WERI-Rb-1 (cell line): Measurements from ENCODE around the gene EXOSC7.

ENCODE experiments used
- DNase-seq: peaks from one replicate; pipeline ENCODE4 v3.0.0-alpha.2; 2020
- H3K27ac ChIP-seq: fragments of 250-450 bp; sonication (Bioruptor Pico); 2 replicates; pipeline ENCODE4 v1.5.1; 2020; ENCODE audit warnings: mild to moderate bottlenecking, moderate library complexity
- H3K27me3 ChIP-seq: fragments of 250-450 bp; sonication (Bioruptor Pico); 2 replicates; pipeline ENCODE4 v1.5.1; 2021; ENCODE audit warnings: mild to moderate bottlenecking, low read depth, moderate library complexity; ENCODE audit not compliant: insufficient read depth, severe bottlenecking
- H3K36me3 ChIP-seq: fragments of 250-450 bp; sonication (Bioruptor Pico); 2 replicates; pipeline ENCODE4 v1.5.1; 2020; ENCODE audit warnings: mild to moderate bottlenecking, moderate library complexity
- H3K4me3 ChIP-seq: 2 replicates; pipeline ENCODE4 v1.5.1; 2011; ENCODE audit warnings: low read depth, mild to moderate bottlenecking, control low read depth, low read length
- H3K9me3 ChIP-seq: fragments of 250-450 bp; sonication (Bioruptor Pico); 2 replicates; pipeline ENCODE4 v1.5.1; 2021; ENCODE audit warnings: mild to moderate bottlenecking, moderate library complexity; ENCODE audit not compliant: severe bottlenecking
- TF ChIP-seq, protein P1 (sequence below): IDR thresholded peaks from 2 replicates; pipeline ENCODE4 v1.5.1; 2011; ENCODE audit warnings: low read depth, mild to moderate bottlenecking, control low read depth, inconsistent platforms, low read length

The EXOSC7 gene

DNA sequence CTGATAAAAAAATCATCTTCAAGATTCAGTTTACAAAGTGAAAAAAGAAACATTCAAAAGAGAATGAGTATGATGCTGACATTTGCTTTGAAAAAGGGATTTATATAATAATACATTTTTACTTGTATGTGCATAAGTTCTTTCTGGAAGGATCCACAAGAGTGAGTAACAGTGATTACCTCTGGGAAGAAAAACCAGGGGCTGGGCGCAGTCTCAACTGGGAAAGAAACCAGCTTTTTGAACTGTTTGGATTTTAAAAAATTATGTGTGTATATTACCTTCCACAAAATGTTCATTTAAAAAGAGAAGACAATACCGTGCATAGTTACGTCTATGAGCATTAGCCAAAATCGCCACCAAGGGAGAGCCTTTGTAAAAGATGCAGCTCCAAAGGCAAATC, 51.4 kb downstream of the EXOSC7 start:
- Histone ChIP-seq H3K27ac (no peak overlapping the region), H3K9me3 (no peaks in the 10 kb centered on the region), H3K4me3 (no peak overlapping the region), H3K36me3 (no peaks in the 10 kb centered on the region), H3K27me3 (no peaks in the 10 kb centered on the region)
- DNase-seq: no peak
- TF ChIP-seq, protein P1, sequence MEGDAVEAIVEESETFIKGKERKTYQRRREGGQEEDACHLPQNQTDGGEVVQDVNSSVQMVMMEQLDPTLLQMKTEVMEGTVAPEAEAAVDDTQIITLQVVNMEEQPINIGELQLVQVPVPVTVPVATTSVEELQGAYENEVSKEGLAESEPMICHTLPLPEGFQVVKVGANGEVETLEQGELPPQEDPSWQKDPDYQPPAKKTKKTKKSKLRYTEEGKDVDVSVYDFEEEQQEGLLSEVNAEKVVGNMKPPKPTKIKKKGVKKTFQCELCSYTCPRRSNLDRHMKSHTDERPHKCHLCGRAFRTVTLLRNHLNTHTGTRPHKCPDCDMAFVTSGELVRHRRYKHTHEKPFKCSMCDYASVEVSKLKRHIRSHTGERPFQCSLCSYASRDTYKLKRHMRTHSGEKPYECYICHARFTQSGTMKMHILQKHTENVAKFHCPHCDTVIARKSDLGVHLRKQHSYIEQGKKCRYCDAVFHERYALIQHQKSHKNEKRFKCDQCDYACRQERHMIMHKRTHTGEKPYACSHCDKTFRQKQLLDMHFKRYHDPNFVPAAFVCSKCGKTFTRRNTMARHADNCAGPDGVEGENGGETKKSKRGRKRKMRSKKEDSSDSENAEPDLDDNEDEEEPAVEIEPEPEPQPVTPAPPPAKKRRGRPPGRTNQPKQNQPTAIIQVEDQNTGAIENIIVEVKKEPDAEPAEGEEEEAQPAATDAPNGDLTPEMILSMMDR: no peak

DNA sequence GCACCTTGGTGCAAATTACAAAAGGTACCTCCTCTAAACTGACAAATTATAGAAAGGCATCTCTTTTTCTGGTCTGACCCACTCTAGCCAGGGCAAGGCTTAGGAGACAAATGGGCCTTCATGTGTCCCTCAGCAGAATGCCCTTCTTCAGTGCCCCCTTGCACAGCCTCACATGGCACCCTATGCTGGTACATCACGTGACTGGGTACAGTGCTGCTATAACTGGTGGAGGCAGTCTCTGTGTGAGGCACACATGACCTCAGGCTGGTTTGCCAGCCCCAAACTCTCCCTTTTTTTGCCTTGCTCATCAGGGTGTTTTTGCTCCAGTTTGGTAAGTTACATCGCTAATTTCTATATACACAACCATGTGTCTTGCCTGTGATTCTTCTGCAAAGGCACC, 53.2 kb downstream of the EXOSC7 start:
- Histone ChIP-seq H3K4me3 (no peak overlapping the region), H3K9me3 (no peaks in the 10 kb centered on the region), H3K36me3 (no peaks in the 10 kb centered on the region), H3K27me3 (no peaks in the 10 kb centered on the region), H3K27ac (no peak overlapping the region)
- no peak for DNase-seq
- TF ChIP-seq, protein P1: no peak

DNA sequence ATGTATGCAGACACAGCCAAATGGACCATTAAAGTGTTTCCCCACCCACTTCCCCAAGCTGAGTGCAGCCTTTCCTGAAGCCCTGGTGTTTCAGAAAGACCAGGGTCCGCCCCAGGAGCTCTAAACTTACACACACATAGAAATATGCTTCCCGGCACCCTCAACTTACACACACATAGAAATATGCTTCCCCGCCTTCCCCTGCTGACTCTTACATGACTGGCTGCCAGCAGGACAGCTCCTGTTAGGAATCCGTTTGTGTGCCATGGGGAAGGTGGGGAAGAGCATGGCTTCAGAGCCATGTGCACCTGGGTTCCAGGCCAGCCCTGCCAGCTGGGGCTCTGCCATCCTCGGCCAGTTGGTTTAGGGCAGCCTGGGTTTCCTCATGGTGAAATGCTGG, 53.6 kb downstream of the EXOSC7 start:
- Histone ChIP-seq H3K27ac (no peak overlapping the region), H3K4me3 (no peak overlapping the region), H3K27me3 (no peaks in the 10 kb centered on the region), H3K9me3 (no peaks in the 10 kb centered on the region), H3K36me3 (no peaks in the 10 kb centered on the region)
- TF ChIP-seq, protein P1: no peak
- DNase-seq: no peak

- no peaks in the 10 kb centered on the region for H3K36me3 ChIP-seq
- TF ChIP-seq, protein P1: no peak
- DNase-seq: no peak
- no peaks in the 10 kb centered on the region for H3K9me3 ChIP-seq
- H3K27me3 ChIP-seq: no peaks in the 10 kb centered on the region
- no peak overlapping the region for H3K4me3 ChIP-seq
- no peak overlapping the region for H3K27ac ChIP-seq
Observed at GRCh38 chr3:45031531-45031930, 55.5 kb downstream of the EXOSC7 start.

- DNase-seq: no peak
- Histone ChIP-seq H3K27ac (no peak overlapping the region), H3K27me3 (no peaks in the 10 kb centered on the region), H3K9me3 (no peaks in the 10 kb centered on the region), H3K4me3 (no peak overlapping the region), H3K36me3 (no peaks in the 10 kb centered on the region)
- TF ChIP-seq, protein P1: no peak
Observed at GRCh38 chr3:45032113-45032512, 56.1 kb downstream of the EXOSC7 start.

DNA sequence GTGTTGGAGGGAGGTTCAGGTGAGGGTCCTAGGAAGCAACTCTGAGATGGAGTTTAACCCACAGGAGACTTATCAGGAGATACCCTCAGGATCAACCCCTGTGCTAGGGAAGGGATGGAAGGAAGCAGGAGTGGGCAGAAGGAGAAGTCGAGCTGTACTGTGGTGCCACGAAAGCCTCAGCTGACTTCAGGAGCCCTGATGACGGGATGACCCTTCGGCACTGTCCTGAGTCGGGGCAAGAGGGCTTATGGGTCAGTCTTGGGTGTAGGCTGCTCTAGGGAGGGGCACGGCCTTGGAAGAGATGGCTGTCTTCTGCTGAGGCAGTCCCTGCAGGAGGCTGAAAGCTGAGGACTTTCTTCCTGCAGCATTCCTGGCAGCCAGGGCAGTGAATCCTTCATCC, 57.7 kb downstream of the EXOSC7 start:
- no peak overlapping the region for H3K4me3 ChIP-seq
- H3K27me3 ChIP-seq: no peaks in the 10 kb centered on the region
- TF ChIP-seq, protein P1: no peak
- H3K9me3 ChIP-seq: no peaks in the 10 kb centered on the region
- no peak overlapping the region for H3K27ac ChIP-seq
- H3K36me3 ChIP-seq: no peaks in the 10 kb centered on the region
- DNase-seq: no peak
